ENCODE measurements around the gene PTK6.
"Not testable (repeated sequence)": the region's sequence is repeated elsewhere in the genome, so short reads cannot be mapped to it uniquely, and the experiment has no call there.

PTK6 gene

GRCh38 chr20:63564036-63564810, 27.0 kb upstream of the PTK6 start:
- H3K4me1 Mint-ChIP-seq, result peaks cover 21% of the 10 kb centered on the region

GRCh38 chr20:63563225-63563935, 26.2 kb upstream of the PTK6 start:
- Mint-ChIP-seq H3K27me3 (peaks cover 3% of the 10 kb centered on the region), H3K36me3 (ENCODE audit: low read depth) (peaks cover 3% of the 10 kb centered on the region), H3K4me3 (no peak overlapping the region), H3K4me1 (peaks cover 14% of the 10 kb centered on the region), H3K9me3 (no peaks in the 10 kb centered on the region), H3K27ac (no peak overlapping the region)
- DNase-seq, result no peak
- ATAC-seq, result no peak

More at GRCh38 chr20:63564036-63564810, 27.0 kb upstream of the PTK6 start:
- peaks cover 3% of the 10 kb centered on the region for H3K27me3 Mint-ChIP-seq
- no peak overlapping the region for H3K27ac Mint-ChIP-seq
- ATAC-seq, result no peak
- peaks cover 3% of the 10 kb centered on the region for H3K36me3 Mint-ChIP-seq (ENCODE audit: low read depth)
- H3K4me3 Mint-ChIP-seq, result no peak overlapping the region
- no peaks in the 10 kb centered on the region for H3K9me3 Mint-ChIP-seq
- no peak for DNase-seq

GRCh38 chr20:63562461-63563224, 25.5 kb upstream of the PTK6 start:
- no peak overlapping the region for H3K4me3 Mint-ChIP-seq
- H3K4me1 Mint-ChIP-seq, result peaks cover 7% of the 10 kb centered on the region
- no peaks in the 10 kb centered on the region for H3K9me3 Mint-ChIP-seq
- H3K27me3 Mint-ChIP-seq, result no peaks in the 10 kb centered on the region
- ATAC-seq (no peak), DNase-seq (no peak)
- peaks cover 3% of the 10 kb centered on the region for H3K36me3 Mint-ChIP-seq (ENCODE audit: low read depth)
- no peak overlapping the region for H3K27ac Mint-ChIP-seq

GRCh38 chr20:63561624-63562396, 24.6 kb upstream of the PTK6 start:
- H3K36me3 Mint-ChIP-seq (ENCODE audit: low read depth), result peaks cover 3% of the 10 kb centered on the region
- no peak overlapping the region for H3K4me3 Mint-ChIP-seq
- H3K27ac Mint-ChIP-seq, result no peak overlapping the region
- H3K9me3 Mint-ChIP-seq, result no peaks in the 10 kb centered on the region
- DNase-seq (no peak), ATAC-seq (no peak)
- no peaks in the 10 kb centered on the region for H3K4me1 Mint-ChIP-seq
- no peaks in the 10 kb centered on the region for H3K27me3 Mint-ChIP-seq

- DNase-seq, result no peak
- Mint-ChIP-seq H3K36me3 (ENCODE audit: low read depth) (peaks cover 3% of the 10 kb centered on the region), H3K27me3 (no peaks in the 10 kb centered on the region), H3K4me3 (no peak overlapping the region), H3K27ac (no peak overlapping the region), H3K4me1 (no peaks in the 10 kb centered on the region), H3K9me3 (no peaks in the 10 kb centered on the region)
- ATAC-seq, result no peak
Measured at GRCh38 chr20:63560856-63561609, 23.9 kb upstream of the PTK6 start.

GRCh38 chr20:63560333-63560805, 23.2 kb upstream of the PTK6 start:
- H3K27me3 Mint-ChIP-seq, result no peaks in the 10 kb centered on the region
- H3K4me1 Mint-ChIP-seq, result no peaks in the 10 kb centered on the region
- no peaks in the 10 kb centered on the region for H3K9me3 Mint-ChIP-seq
- H3K36me3 Mint-ChIP-seq (ENCODE audit: low read depth), result peaks cover 3% of the 10 kb centered on the region
- no peak overlapping the region for H3K27ac Mint-ChIP-seq
- no peak overlapping the region for H3K4me3 Mint-ChIP-seq
- no peak for ATAC-seq
- DNase-seq, result no peak

- not testable (repeated sequence) for H3K9me3 Mint-ChIP-seq; H3K4me3 Mint-ChIP-seq; H3K36me3 Mint-ChIP-seq (ENCODE audit: low read depth); H3K4me1 Mint-ChIP-seq; ATAC-seq; H3K27ac Mint-ChIP-seq; H3K27me3 Mint-ChIP-seq; DNase-seq
Measured at GRCh38 chr20:63559485-63560332, 22.5 kb upstream of the PTK6 start.

- DNase-seq, result no peak
- Mint-ChIP-seq H3K27me3 (no peaks in the 10 kb centered on the region), H3K27ac (no peak overlapping the region), H3K4me1 (no peaks in the 10 kb centered on the region), H3K36me3 (ENCODE audit: low read depth) (peaks cover 3% of the 10 kb centered on the region), H3K9me3 (no peaks in the 10 kb centered on the region), H3K4me3 (no peak overlapping the region)
- no peak for ATAC-seq
Measured at GRCh38 chr20:63558804-63559484, 21.8 kb upstream of the PTK6 start.

GRCh38 chr20:63557481-63557891, 20.3 kb upstream of the PTK6 start:
- Mint-ChIP-seq H3K27ac (no peak overlapping the region), H3K36me3 (ENCODE audit: low read depth) (peaks cover 3% of the 10 kb centered on the region), H3K9me3 (no peaks in the 10 kb centered on the region), H3K27me3 (no peaks in the 10 kb centered on the region), H3K4me3 (no peak overlapping the region), H3K4me1 (peaks cover 8% of the 10 kb centered on the region)
- DNase-seq, result no peak
- no peak for ATAC-seq

GRCh38 chr20:63556873-63557478, 19.8 kb upstream of the PTK6 start:
- peaks cover 3% of the 10 kb centered on the region for H3K36me3 Mint-ChIP-seq (ENCODE audit: low read depth)
- no peaks in the 10 kb centered on the region for H3K9me3 Mint-ChIP-seq
- no peak overlapping the region for H3K4me3 Mint-ChIP-seq

GRCh38 chr20:63555661-63556381, 18.6 kb upstream of the PTK6 start:
- H3K4me1 Mint-ChIP-seq, result peaks cover 11% of the 10 kb centered on the region
- no peak for ATAC-seq
- H3K4me3 Mint-ChIP-seq, result no peak overlapping the region
- H3K27me3 Mint-ChIP-seq, result peaks cover 4% of the 10 kb centered on the region
- no peak overlapping the region for H3K27ac Mint-ChIP-seq
- DNase-seq, result no peak
- peaks cover 3% of the 10 kb centered on the region for H3K36me3 Mint-ChIP-seq (ENCODE audit: low read depth)
- H3K9me3 Mint-ChIP-seq, result no peaks in the 10 kb centered on the region

More at GRCh38 chr20:63556873-63557478, 19.8 kb upstream of the PTK6 start:
- DNase-seq, result no peak
- ATAC-seq, result no peak
- H3K4me1 Mint-ChIP-seq, result peaks cover 11% of the 10 kb centered on the region
- no peak overlapping the region for H3K27ac Mint-ChIP-seq
- no peaks in the 10 kb centered on the region for H3K27me3 Mint-ChIP-seq

Measured in activated naive CD8-positive, alpha-beta T cell treated with anti-CD3 and anti-CD28 coated beads, Interleukin-2, amount 50 U/mL, for 24 hours (primary cell).